Measurements from ENCODE around the gene KCNQ5. TPM values are rescaled to one million over a fixed set of nuclear protein-coding genes. Genes with fewer than 3 reads are reported as not detected.

KCNQ5 gene
- total and polyA plus RNA-seq, 2 of the 8 experiments (the other 6 are each of a cell fraction or from before 2014, with no cell fraction given): 0.83 to 1.2 TPM

GRCh38 chr6:72704979-72705378 lies 83.1 kb downstream of the KCNQ5 start (continued):
- TF ChIP-seq SIN3A (conservative IDR thresholded peaks at IDR 0.05 in 1 of 2, IDR thresholded peaks at IDR 0.05 in 1 of 2; ENCODE audit: low read depth in 1 of 2, low read length in 2 of 2) (no peak), KDM4A (IDR thresholded peaks at IDR 0.05; ENCODE audit: low read depth, low read length, severe bottlenecking) (no peak), RAD21 (IDR thresholded peaks at IDR 0.05 in 1 of 2, conservative IDR thresholded peaks at IDR 0.05 in 1 of 2; ENCODE audit: low read depth in 2 of 2, low read length in 2 of 2) (peak; percentile 7 to 30; a peak in 1 of 4 replicates), RNF2 (IDR thresholded peaks at IDR 0.05; ENCODE audit: borderline replicate concordance, low read depth, low read length, missing control alignments, poor library complexity, severe bottlenecking) (no peak), FOSL1 (IDR thresholded peaks at IDR 0.05; ENCODE audit: insufficient read depth, low read depth, low read length) (no peak)

All from H1 (cell line).